Activated T-cell treated with anti-CD3 and anti-CD28 coated beads for 24 hours (primary cell): Measurements from ENCODE around the gene KIAA1328.
"Not testable (repeated sequence)": the region's sequence is repeated elsewhere in the genome, so short reads cannot be mapped to it uniquely, and the experiment has no call there.

Source experiments
- DNase-seq: peaks from one replicate; pipeline ENCODE4 v3.0.0-alpha.2; 2020; ENCODE audit warnings: low read depth

The KIAA1328 gene

GRCh38 chr18:36887114-36887513 is 58.2 kb downstream of the KIAA1328 start:
- no peak for DNase-seq

- DNase-seq, result no peak
Observed at GRCh38 chr18:36887864-36888263, 58.9 kb downstream of the KIAA1328 start.

GRCh38 chr18:36888778-36889177 is 59.9 kb downstream of the KIAA1328 start:
- DNase-seq, result no peak

GRCh38 chr18:36889321-36889720 is 60.4 kb downstream of the KIAA1328 start:
- DNase-seq, result no peak

GRCh38 chr18:36889742-36890141 is 60.8 kb downstream of the KIAA1328 start:
- DNase-seq, result no peak

- DNase-seq, result no peak
Observed at GRCh38 chr18:36890598-36890997, 61.7 kb downstream of the KIAA1328 start.

GRCh38 chr18:36893227-36893626 is 64.3 kb downstream of the KIAA1328 start:
- DNase-seq, result no peak

- no peak for DNase-seq
Observed at GRCh38 chr18:36895606-36896005, 66.7 kb downstream of the KIAA1328 start.

GRCh38 chr18:36897253-36897652 is 68.3 kb downstream of the KIAA1328 start:
- DNase-seq, result no peak

GRCh38 chr18:36899289-36899688 is 70.4 kb downstream of the KIAA1328 start:
- DNase-seq, result no peak

- DNase-seq, result no peak
Observed at GRCh38 chr18:36900466-36900865, 71.5 kb downstream of the KIAA1328 start.

GRCh38 chr18:36901277-36901701 is 72.4 kb downstream of the KIAA1328 start:
- no peak for DNase-seq

- no peak for DNase-seq
Observed at GRCh38 chr18:36903215-36903928, 74.4 kb downstream of the KIAA1328 start.

- DNase-seq, result no peak
Observed at GRCh38 chr18:36905571-36905970, 76.6 kb downstream of the KIAA1328 start.

GRCh38 chr18:36909282-36909681 is 80.4 kb downstream of the KIAA1328 start:
- not testable (repeated sequence) for DNase-seq

GRCh38 chr18:36912887-36913286 is 84.0 kb downstream of the KIAA1328 start:
- DNase-seq, result no peak

GRCh38 chr18:36917907-36918306 is 89.0 kb downstream of the KIAA1328 start:
- no peak for DNase-seq

GRCh38 chr18:36929601-36930000 is 100.7 kb downstream of the KIAA1328 start:
- no peak for DNase-seq

- DNase-seq, result no peak
Observed at GRCh38 chr18:36931106-36931505, 102.2 kb downstream of the KIAA1328 start.

- no peak for DNase-seq
Observed at GRCh38 chr18:36933552-36933951, 104.6 kb downstream of the KIAA1328 start.

GRCh38 chr18:36934884-36935283 is 106.0 kb downstream of the KIAA1328 start:
- DNase-seq, result no peak

GRCh38 chr18:36942264-36942663 is 113.3 kb downstream of the KIAA1328 start:
- no peak for DNase-seq

- no peak for DNase-seq
Observed at GRCh38 chr18:36947820-36948348, 119.0 kb downstream of the KIAA1328 start.

GRCh38 chr18:36950282-36950681 is 121.4 kb downstream of the KIAA1328 start:
- no peak for DNase-seq
